Transverse colon (tissue), 4 donors: ENCODE data around the gene CATSPERD. TPM values are rescaled to one million over a fixed set of nuclear protein-coding genes. Genes with fewer than 3 reads are reported as not detected.

Experiments
- DNase-seq: peaks from one replicate; pipeline ENCODE4 v3.0.0-alpha.2; 2019
- H3K27ac ChIP-seq, 4 donors: fragments of 200-600 bp; sonication (generic); 2 replicates each; pipeline ENCODE4 v1.5.1; 2016 to 2018; ENCODE audit warnings: inconsistent platforms in 4 of 4
- H3K27me3 ChIP-seq: fragments of 200-600 bp; sonication (generic); 2 replicates; pipeline ENCODE4 v1.5.1; 2017; ENCODE audit warnings: inconsistent platforms
- H3K36me3 ChIP-seq, 4 donors: fragments of 200-600 bp; sonication (generic); 2 replicates each; pipeline ENCODE4 v1.5.1; 2017 to 2019; ENCODE audit warnings: inconsistent platforms in 4 of 4
- H3K4me1 ChIP-seq, 4 donors: fragments of 200-600 bp; sonication (generic); 2 replicates each; pipeline ENCODE4 v1.5.1; 2017 to 2020; ENCODE audit warnings: inconsistent platforms in 4 of 4
- H3K4me3 ChIP-seq, 4 donors: fragments of 200-600 bp; sonication (generic); 1 replicate in 1 of 4; 2 replicates in 3 of 4; pipeline versions ENCODE4 v1.5.1 to v1.6.1; 2017 to 2019; ENCODE audit warnings: inconsistent platforms in 4 of 4
- H3K9me3 ChIP-seq, 2 donors: fragments of 200-600 bp; sonication (generic); 2 replicates each; pipeline ENCODE4 v1.5.1; 2017 to 2019; ENCODE audit warnings: inconsistent platforms in 2 of 2
- EP300 ChIP-seq: sonication (generic); formaldehyde crosslinking; IDR thresholded peaks from one replicate; pipeline ENCODE4 v1.6.1; 2017; ENCODE audit warnings: antibody characterized with exemption, low read depth
- POLR2A ChIP-seq: fragments of 450-650 bp; IDR thresholded peaks from one replicate; pipeline ENCODE4 v1.6.1; 2016; ENCODE audit warnings: antibody characterized with exemption, mild to moderate bottlenecking, moderate library complexity
- POLR2AphosphoS5 ChIP-seq, 3 donors: sonication (generic); formaldehyde crosslinking; IDR thresholded peaks; one replicate each; pipeline ENCODE4 v1.6.1; 2016; ENCODE audit warnings: antibody characterized with exemption in 3 of 3
- WGBS, 2 donors: methylation state at CpG; one replicate each; pipeline ENCODE4 v1.1.5; 2018; ENCODE audit warnings: low coverage in 1 of 2; 5-methylcytosine and 5-hydroxymethylcytosine counted together
- in situ Hi-C, 4 donors: fragments of 200-750 bp; cut with MboI; loops; one replicate each; pipeline versions ENCODE4 v1.15.0 to v1.15.1; 2017; ENCODE audit warnings: low sequenced_read_pairs in 3 of 4, low pct_ligation_motif_present in 1 of 4, low pct_unique_long_range_greater_than_20kb in 1 of 4
- intact Hi-C: fragments of 100-400 bp; cut with DNase I; formaldehyde crosslinking; loops from one replicate; pipeline ENCODE4 v1.15.1; 2023; ENCODE audit warnings: low total_unique reads
- total RNA-seq, 4 donors: library from RNA; depleted of rRNA; stranded (reverse); fragments of >200 nt; gene quantifications; one replicate each; pipeline ENCODE4 v1.1.0, GENCODE V29; 2016
- TF ChIP-seq, protein P1 (sequence below), 5 experiments: fragments of 200-600 bp in 3 of 5; fragments of 450-650 bp in 2 of 5; sonication (generic) in 3 of 5; IDR thresholded peaks; 1 replicate in 2 of 5; 2 replicates in 3 of 5; pipeline ENCODE4 v1.5.1; 2016 to 2017; ENCODE audit warnings: antibody characterized with exemption in 5 of 5, inconsistent platforms in 3 of 5, mild to moderate bottlenecking in 2 of 5, moderate library complexity in 1 of 5

The CATSPERD gene
- total RNA-seq, 4 donors from 2014 or later: not detected

DNA sequence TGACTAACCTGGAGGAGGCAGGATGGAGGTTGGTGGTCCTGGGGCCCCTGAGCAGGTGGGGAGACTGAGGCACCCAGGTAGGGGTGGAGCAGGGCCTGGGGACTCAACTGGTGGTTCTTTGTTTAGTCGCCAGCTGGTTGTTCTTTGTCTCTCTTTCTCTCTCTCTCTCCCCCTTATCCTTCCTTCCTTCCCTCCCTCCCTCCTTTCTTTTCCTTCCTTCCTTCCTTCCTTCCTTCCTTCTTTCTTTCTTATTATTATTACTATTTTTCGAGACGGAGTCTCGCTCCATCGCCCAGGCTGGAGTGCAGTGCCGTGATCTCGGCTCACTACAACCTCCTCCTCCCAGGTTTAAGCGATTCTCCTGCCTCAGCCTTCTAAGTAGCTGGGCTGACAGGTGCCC is 77.8 kb downstream of the CATSPERD start:
- WGBS, 2 donors: 84 to 89% methylated on average over 3 to 8 of the region's 8 CpGs
- TF ChIP-seq, protein P1, sequence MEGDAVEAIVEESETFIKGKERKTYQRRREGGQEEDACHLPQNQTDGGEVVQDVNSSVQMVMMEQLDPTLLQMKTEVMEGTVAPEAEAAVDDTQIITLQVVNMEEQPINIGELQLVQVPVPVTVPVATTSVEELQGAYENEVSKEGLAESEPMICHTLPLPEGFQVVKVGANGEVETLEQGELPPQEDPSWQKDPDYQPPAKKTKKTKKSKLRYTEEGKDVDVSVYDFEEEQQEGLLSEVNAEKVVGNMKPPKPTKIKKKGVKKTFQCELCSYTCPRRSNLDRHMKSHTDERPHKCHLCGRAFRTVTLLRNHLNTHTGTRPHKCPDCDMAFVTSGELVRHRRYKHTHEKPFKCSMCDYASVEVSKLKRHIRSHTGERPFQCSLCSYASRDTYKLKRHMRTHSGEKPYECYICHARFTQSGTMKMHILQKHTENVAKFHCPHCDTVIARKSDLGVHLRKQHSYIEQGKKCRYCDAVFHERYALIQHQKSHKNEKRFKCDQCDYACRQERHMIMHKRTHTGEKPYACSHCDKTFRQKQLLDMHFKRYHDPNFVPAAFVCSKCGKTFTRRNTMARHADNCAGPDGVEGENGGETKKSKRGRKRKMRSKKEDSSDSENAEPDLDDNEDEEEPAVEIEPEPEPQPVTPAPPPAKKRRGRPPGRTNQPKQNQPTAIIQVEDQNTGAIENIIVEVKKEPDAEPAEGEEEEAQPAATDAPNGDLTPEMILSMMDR (IDR thresholded peaks at IDR 0.05): no peak
- TF ChIP-seq POLR2AphosphoS5 (IDR thresholded peaks at IDR 0.05) (no peak), EP300 (no peak), POLR2A (no peak)
- no peak overlapping the region for H3K4me3 ChIP-seq
- no peaks in the 10 kb centered on the region for H3K36me3 ChIP-seq
- in situ Hi-C loops: no loop called here
- no peak overlapping the region for H3K27ac ChIP-seq
- H3K9me3 ChIP-seq: no peaks in the 10 kb centered on the region
- intact Hi-C loops: no loop called here
- H3K4me1 ChIP-seq: peaks cover 0 to 5% (median 2%) of the 10 kb centered on the region in 4 donors
- peaks cover 13% of the 10 kb centered on the region for H3K27me3 ChIP-seq
- DNase-seq: no peak

DNA sequence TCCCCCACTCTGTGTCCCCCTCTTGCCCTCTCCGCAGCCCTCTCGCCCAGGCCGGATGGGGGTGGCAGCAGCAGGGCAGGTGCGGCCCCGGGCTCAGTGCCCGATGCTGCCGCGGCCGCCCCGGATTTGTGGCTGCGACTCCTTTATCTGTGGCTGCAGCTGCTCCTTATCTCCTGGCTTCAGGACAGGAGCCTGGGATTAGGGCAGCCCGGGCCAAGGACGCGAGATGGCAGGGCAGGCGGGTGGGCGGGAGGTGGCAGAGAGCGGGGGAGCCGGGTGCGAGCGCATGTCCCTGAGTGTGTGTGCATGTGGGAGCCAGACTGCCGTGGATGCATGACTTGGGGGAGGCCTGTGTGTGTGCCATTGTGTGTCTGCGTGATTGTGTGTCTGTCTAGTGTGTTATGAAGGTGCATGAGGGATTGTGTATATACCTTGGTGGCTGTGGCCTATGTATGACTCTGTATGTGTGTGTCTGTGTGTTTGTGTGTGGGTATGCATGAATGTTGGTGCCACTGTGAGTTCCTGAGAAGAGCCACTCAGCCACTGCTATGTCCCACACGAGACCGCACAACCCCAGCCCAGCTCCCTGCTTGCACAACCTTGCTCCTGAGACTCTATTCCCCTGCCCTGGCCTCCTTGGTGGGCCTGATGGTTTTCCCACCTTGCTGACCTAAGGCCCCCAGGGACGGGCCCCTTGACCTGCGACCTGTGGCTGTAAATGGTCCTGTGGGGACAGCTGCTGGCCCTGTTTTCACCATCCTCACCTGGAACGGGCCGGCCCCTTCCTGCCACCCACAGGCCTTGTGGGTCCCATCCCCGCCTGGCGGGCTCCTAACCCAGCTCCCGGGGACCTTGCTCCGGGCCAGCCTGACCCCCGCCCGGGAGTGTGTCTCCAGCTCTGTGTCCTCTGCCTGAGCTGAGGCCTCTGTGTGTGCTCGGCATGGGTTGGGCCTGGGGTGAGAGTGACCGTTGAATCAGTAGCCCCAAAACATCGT is 79.1 kb downstream of the CATSPERD start:
- Histone ChIP-seq H3K27me3 (peaks cover 24% of the 10 kb centered on the region), H3K36me3 (no peaks in the 10 kb centered on the region), H3K4me1 (peaks cover 4 to 18% (median 13%) of the 10 kb centered on the region in 4 donors), H3K9me3 (no peaks in the 10 kb centered on the region), H3K27ac (no peak overlapping the region), H3K4me3 (no peak overlapping the region)
- in situ Hi-C loops (loop anchor here in 3 of 4 donors (10.0 kb wide), 3 partner anchors 85 to 225 kb away; no protein-coding TSS in a partner anchor), intact Hi-C loops (no loop called here)
- TF ChIP-seq POLR2A (no peak), POLR2AphosphoS5 (IDR thresholded peaks at IDR 0.05) (no peak), EP300 (no peak)
- TF ChIP-seq, protein P1 (IDR thresholded peaks at IDR 0.05): no peak
- no peak for DNase-seq
- 47 to 81% methylated on average over 5 to 33 of the region's 37 CpGs for WGBS, 2 donors

DNA sequence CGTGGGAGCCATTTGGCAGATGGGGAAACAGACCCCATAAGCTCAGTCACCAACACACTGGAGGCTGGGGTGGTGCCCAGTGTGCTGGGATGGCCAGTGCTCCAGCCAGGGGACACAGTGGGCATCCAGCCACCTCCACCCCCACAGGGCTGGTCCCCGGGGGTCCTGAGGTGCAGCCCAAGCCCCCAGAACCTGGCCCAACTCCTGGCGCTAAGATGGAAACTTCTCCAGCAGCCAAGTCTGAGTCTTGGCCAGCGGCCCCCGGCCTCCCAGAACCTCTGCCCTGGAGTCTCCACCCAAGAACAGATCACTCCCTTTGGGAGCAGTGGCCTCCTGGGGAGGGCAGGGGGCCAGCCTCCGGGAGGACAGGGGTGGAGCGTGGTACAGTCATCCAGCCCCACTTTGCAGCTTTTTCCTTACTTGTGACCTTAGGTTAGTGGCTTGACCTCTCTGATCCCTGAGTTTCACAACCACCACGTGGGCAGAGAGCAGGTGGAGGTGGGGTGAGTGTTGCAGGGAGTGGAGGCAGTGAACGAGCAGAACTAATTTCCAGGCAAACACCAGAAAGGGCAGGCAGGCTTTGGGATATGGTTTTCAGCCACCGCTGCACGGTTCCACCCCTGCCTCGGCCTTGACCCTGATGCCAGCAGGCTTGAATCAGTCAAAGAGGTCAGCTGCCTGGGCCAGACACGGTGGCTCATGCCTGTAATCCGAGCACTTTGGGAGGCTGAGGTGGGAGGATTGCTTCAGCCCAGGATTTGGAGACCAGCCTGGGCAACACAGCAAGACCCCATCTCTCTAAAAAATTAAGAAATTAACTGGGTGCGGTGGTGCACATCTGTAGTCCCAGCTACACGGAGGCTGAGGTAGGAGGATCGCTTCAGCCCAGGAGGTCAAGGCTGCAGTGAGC is 80.2 kb downstream of the CATSPERD start:
- Histone ChIP-seq H3K4me3 (no peak overlapping the region), H3K4me1 (peaks cover 4 to 23% (median 18%) of the 10 kb centered on the region in 4 donors), H3K9me3 (no peaks in the 10 kb centered on the region), H3K27ac (no peak overlapping the region), H3K36me3 (no peaks in the 10 kb centered on the region), H3K27me3 (peaks cover 29% of the 10 kb centered on the region)
- no peak for DNase-seq
- WGBS, 2 donors: 74% methylated on average over 16 of the region's 17 CpGs; no CpG with 5 or more reads in 1 of the 2 donors
- intact Hi-C loops: no loop called here
- in situ Hi-C loops: loop anchor here in 3 of 4 donors (10.0 kb wide), 3 partner anchors 84 to 224 kb away; no protein-coding TSS in a partner anchor
- no peak for TF ChIP-seq POLR2A
- no peak for TF ChIP-seq EP300
- TF ChIP-seq, protein P1 (IDR thresholded peaks at IDR 0.05): no peak
- TF ChIP-seq POLR2AphosphoS5 (IDR thresholded peaks at IDR 0.05): no peak
